ENCODE results near the gene ANXA6.
A peak's percentile ranks its signal among the peaks of the same experiment; 100 is the strongest.

GRCh38 chr5:151108566-151108965 lies 49.0 kb downstream of the ANXA6 start:
- no peak for TF ChIP-seq CTCF (IDR thresholded peaks at IDR 0.05)
- peak in 1 of 4 donors; percentile 22 for TF ChIP-seq EP300 (IDR thresholded peaks at IDR 0.05)
